GM18873 (cell line): ENCODE measurements around the gene PARP14.
"Not testable (repeated sequence)": the region's sequence is repeated elsewhere in the genome, so short reads cannot be mapped to it uniquely, and the experiment has no call there.

Experiments
- ATAC-seq: cut with Tn5 transposase; IDR thresholded peaks from one replicate; pipeline ENCODE4 v1.9.1; 2021; ENCODE audit warnings: mild to moderate bottlenecking, moderate library complexity, moderate number of reproducible peaks; ENCODE audit not compliant: unreplicated experiment, low FRiP score

The PARP14 gene

GRCh38 chr3:122680475-122681283 lies at the start of gene PARP14:
Gene PARP14, plus strand, starts transcription at chr3:122680839. Its CDS starts 45 bp downstream, at chr3:122680884.
- ATAC-seq: no peak

GRCh38 chr3:122635789-122636188 lies 44.9 kb upstream of the PARP14 start:
- no peak for ATAC-seq

- ATAC-seq: no peak
Measured at GRCh38 chr3:122636697-122637096, 43.9 kb upstream of the PARP14 start.

DNA sequence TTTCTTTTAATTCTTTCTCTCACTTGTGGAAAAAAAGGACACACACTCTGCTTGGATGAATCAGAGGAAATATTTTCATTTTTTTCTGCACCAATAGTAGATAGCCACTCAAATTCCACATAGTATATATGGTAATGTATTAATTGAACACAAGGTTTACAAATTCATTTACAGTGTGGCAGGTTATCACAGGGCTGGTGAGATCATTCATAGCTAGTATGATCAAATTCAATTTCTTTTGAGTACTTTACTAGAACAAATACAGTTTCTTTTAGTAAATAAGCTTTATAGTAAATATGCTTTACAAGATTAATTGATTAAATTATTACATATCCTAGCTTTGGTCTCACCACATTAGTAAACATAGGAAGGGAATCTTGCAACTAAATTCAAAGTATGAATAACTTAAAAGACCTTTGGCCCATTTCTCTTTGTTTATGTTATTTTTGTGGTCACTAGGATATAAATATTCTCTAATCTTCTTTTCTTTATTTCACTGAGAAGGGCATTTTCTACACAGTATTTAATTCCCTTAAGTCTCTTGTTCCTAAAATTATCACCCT lies 40.1 kb upstream of the PARP14 start:
- no peak for ATAC-seq

- ATAC-seq: peak; percentile 80
Measured at GRCh38 chr3:122642935-122643334, 37.7 kb upstream of the PARP14 start.

DNA sequence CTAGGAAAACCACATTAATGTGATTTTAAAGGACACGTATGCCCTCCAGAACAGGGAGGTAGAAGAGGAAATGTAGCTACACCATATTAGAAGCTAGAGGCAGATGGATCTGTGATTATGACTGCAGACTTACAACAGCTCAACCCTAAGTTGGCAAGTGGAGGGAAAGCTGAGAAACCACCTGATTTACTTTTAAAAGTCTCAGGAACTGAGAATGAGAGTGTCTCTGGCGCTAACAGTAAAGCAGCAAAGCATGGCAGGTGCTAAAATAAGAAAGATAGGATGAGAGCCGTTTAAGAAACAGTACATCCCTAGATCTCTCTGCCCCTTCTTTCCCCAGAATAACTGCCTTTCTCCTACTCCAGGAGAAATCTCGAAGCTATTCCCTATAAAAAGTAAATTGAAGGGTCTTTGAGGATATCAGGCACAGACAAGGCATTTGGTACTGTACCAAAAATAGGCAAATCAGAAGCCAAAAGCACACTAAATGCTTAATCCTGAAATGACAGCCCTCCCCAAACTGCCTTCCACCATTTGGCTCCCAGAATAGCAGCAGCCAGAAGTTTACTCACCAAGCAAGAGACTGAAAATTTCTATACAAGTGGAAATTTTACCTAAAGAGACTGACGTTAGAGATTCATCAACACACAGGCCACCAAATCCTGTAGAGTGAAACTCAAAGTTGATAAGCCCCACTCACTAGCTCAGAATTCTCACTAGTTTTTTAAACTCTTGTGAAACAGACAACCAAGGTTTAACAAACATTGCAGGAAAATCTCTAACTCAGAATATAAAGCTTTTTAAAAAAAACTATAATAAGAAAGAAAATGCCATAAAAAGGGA lies 34.3 kb upstream of the PARP14 start:
- no peak for ATAC-seq

- ATAC-seq: not testable (repeated sequence)
Measured at GRCh38 chr3:122651233-122651907, 29.3 kb upstream of the PARP14 start.

DNA sequence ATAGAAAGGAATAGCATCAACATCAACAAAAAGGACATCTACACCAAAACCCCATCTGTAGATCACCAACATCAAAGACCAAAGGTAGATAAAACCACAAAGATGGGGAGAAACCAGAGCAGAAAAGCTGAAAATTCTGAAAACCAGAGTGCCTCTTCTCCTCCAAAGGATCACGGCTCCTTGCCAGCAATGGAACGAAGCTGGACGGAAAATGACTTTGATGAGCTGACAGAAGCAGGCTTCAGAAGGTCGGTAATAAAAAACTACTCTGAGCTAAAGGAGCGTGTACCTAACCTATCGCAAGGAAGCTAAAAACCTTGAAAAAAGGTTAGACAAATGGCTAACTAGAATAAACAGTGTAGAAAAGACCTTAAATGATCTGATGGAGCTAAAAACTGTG lies 28.7 kb upstream of the PARP14 start:
- ATAC-seq: not testable (repeated sequence)

GRCh38 chr3:122658336-122658735 lies 22.3 kb upstream of the PARP14 start:
- not testable (repeated sequence) for ATAC-seq

DNA sequence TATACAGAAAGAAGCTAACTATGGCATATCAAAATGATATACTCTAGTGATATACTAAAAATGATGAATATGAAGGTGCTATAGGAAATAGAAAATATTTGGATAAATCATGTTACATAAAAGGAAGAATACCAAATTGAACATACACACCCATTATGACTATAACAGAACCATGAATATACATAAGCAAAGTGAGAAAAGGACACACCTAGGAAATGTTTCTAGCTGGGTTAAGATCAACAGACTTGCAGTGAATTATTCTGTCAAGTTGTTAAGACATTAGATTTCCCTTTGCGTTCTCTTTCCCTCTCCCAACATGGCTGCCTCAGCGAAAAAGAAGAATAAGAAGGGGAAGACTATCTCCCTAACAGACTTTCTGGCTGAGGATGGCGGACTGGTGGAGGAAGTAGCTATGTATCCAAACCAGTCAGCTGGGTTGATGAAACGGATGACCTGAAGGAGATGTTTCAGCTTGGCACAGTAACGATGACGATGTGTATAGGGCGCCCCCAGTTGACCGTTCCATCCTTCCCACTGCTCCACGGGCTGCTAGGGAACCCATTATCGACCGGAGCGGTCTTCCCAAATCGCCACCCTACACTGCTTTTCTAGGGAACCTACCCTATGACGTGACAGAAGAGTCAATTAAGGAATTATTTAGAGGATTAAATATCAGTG lies 20.2 kb upstream of the PARP14 start:
- no peak for ATAC-seq

- no peak for ATAC-seq
Measured at GRCh38 chr3:122661633-122662032, 19.0 kb upstream of the PARP14 start.

DNA sequence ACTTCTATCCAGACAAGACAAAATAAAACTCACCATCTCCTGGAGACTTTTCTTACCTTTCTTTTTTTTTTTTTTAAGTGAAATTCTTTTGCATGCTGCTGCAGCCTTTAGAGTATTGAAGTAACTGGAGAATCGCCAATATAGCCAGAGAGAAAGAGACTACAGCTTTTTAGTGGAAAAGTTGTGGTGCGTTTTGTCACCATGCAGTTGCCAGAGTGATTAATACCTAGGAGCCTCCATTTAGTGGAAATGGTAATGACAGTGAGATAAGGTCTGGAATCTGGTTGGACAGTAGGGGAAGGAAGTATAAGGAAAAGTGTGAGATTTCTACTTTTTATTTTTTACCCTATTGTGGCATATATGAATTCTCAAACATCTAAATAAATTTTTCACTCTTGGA lies 18.1 kb upstream of the PARP14 start:
- no peak for ATAC-seq

DNA sequence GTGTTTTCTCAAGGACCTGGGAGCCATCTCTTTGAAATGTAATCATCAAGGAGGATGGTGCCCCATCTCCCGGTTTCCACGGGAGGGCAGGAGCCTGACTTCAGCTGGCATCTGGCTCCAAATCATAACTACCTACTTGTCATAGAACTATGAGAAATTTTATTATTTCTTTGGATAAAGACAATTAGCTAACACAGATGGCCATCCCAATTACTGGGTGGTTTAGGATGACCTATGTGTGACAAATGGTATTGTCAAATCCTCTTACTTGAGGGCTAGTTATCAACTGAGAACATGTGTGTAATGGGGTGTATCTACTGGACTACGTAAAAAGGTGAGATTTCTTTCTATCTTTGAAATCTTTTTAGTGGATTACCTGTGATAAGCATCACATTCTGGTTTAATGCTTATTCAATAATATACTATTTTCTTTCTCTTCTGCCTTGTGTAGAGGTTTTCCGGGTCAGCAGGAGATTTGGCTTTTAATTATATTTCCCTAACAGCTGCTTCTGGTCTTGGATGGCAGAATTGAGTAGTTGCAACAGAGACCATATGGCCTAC lies 15.3 kb upstream of the PARP14 start:
- no peak for ATAC-seq

- ATAC-seq: no peak
Measured at GRCh38 chr3:122665881-122666280, 14.8 kb upstream of the PARP14 start.

GRCh38 chr3:122668930-122669730 lies 11.5 kb upstream of the PARP14 start:
- ATAC-seq: no peak

DNA sequence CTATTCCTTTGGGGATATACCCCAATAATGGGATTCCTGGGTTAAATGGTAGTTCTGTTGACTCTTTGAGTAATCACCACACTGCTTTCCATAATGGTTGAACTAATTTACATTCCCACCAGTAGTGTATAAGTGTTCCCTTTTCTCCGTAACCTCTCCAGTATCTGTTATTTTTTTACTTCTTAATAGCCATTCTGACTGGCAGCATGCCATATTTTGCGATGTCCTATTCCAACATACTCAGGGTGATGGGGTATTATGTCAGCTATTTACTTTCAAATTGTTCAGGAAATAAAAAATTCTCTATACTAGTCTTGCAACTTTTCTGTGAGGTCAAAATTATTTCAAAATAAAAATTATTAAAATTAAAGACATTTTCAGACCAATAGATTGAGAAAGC lies 9.1 kb upstream of the PARP14 start:
- ATAC-seq: no peak

DNA sequence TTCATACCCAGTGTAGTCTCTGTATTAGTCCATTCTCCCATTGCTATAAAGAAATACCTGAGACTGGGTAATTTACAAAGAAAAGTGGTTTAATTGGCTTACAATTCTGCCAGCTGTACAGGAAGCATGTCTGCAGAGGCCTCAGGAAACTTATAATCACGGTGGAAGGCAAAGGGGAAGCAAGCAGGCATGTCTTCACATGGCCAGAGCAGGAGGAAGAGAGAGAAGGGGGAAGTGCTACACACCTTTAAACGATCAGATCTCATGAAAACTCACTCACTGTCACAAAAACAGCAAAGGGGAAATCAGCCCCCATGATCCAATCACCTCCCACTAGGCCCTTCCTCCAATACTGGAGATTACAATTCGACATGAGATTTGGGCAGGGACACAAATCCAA lies 6.3 kb upstream of the PARP14 start:
- no peak for ATAC-seq

DNA sequence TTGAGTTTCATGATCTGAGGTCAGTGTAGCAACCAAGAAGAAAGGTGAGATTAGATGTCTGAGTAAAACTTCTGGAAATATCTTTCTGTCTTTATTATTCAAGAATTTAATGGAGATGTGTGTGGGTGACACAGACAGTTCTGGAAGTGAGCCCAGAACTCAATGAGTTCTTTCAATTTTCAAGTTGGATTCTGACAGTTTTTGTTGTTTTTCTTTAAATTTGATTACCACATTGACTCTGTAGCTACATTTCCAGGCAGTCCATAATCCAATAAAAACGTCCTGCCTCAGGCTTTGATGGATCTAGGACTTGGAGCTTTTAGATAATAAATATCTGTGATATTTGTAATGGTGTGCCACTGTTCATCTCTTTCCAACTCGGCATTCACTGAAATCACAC lies 3.9 kb upstream of the PARP14 start:
- no peak for ATAC-seq

DNA sequence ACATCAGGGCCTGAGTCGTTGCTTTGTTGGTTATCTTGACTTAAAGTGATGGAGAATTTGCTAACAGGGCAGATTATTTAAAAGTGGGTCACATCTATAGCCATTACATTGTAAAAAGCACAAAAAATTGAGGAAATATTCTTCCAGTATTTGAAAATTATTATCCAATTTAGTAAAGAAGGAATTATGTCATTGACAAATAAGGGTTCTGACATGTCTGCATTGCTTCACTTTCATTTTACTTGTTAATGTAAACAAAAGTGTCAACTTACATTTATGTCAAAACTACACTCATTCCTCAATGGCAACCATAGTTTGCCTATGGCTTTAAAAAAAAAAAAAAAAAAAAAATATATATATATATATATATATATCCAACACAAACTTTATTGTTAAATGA lies 3.4 kb upstream of the PARP14 start:
- no peak for ATAC-seq
